Keratinocyte (primary cell): ENCODE data around the gene BCAM. TPM values are rescaled to one million over a fixed set of nuclear protein-coding genes. Genes with fewer than 3 reads are reported as not detected.

Experiments used
- DNase-seq: peaks from one replicate; pipeline ENCODE4 v3.0.0-alpha.2; 2011; ENCODE audit warnings: low read depth, missing footprints, low spot score
- FAIRE-seq: peaks from 2 replicates; lab custom pipeline; 2011; peaks lifted over from hg19 to GRCh38; lab: Jason Lieb, UNC
- H2AFZ ChIP-seq: 2 replicates; pipeline ENCODE4 v1.6.0; 2012; ENCODE audit warnings: low read length, control low read depth, inconsistent platforms; ENCODE audit not compliant: control insufficient read depth
- H3K27ac ChIP-seq: 2 replicates; pipeline ENCODE4 v1.5.1; 2011; ENCODE audit warnings: low read length; ENCODE audit not compliant: control insufficient read depth, insufficient read depth
- H3K27me3 ChIP-seq: 3 replicates; pipeline ENCODE4 v1.6.0; 2011; ENCODE audit warnings: low read length; ENCODE audit not compliant: control insufficient read depth, insufficient read depth; ENCODE audit errors: extremely low read depth
- H3K36me3 ChIP-seq, 2 experiments: 2 replicates in 1 of 2; 3 replicates in 1 of 2; pipeline ENCODE4 v1.5.1; 2011; ENCODE audit warnings: low read length in 2 of 2, mild to moderate bottlenecking in 1 of 2; ENCODE audit not compliant: control insufficient read depth in 2 of 2, insufficient read depth in 2 of 2; ENCODE audit errors: extremely low read depth in 1 of 2
- H3K4me1 ChIP-seq: 3 replicates; pipeline ENCODE4 v1.5.1; 2011; ENCODE audit warnings: low read length; ENCODE audit not compliant: control insufficient read depth, insufficient read depth; ENCODE audit errors: extremely low read depth
- H3K4me2 ChIP-seq: 3 replicates; pipeline ENCODE4 v1.6.0; 2011; ENCODE audit warnings: low read depth, low read length; ENCODE audit not compliant: control insufficient read depth, insufficient read depth; ENCODE audit errors: extremely low read depth
- H3K4me3 ChIP-seq, 3 experiments: fragments of 200-600 bp in 1 of 3; sonication (generic) in 1 of 3; 2 replicates in 2 of 3; 3 replicates in 1 of 3; pipeline ENCODE4 v1.5.1; 2011 to 2016; ENCODE audit warnings: low read length in 3 of 3, mild to moderate bottlenecking in 3 of 3, control low read depth in 2 of 3, inconsistent platforms in 1 of 3, low read depth in 1 of 3, mixed read lengths in 1 of 3, mixed run types in 1 of 3, moderate library complexity in 1 of 3; ENCODE audit not compliant: control insufficient read depth in 2 of 3, insufficient read depth in 2 of 3; ENCODE audit errors: extremely low read depth in 1 of 3
- H3K79me2 ChIP-seq: 2 replicates; pipeline ENCODE4 v1.6.0; 2012; ENCODE audit warnings: low read length; ENCODE audit not compliant: control insufficient read depth, insufficient read depth
- H3K9ac ChIP-seq: 3 replicates; pipeline ENCODE4 v1.6.0; 2011; ENCODE audit warnings: low read length; ENCODE audit not compliant: control insufficient read depth, insufficient read depth; ENCODE audit errors: extremely low read depth
- H3K9me1 ChIP-seq: 3 replicates; pipeline ENCODE4 v1.6.0; 2011; ENCODE audit warnings: low read length; ENCODE audit not compliant: control insufficient read depth, insufficient read depth; ENCODE audit errors: extremely low read depth
- H3K9me3 ChIP-seq: 2 replicates; pipeline ENCODE4 v1.5.1; 2012; ENCODE audit warnings: low read depth, low read length; ENCODE audit not compliant: control insufficient read depth
- H4K20me1 ChIP-seq: 3 replicates; pipeline ENCODE4 v1.6.0; 2011; ENCODE audit warnings: low read length; ENCODE audit not compliant: control insufficient read depth, insufficient read depth; ENCODE audit errors: extremely low read depth
- EZH2 ChIP-seq: IDR thresholded peaks from one replicate; pipeline ENCODE4 v1.6.1; 2012; ENCODE audit warnings: inconsistent platforms, mild to moderate bottlenecking, low read length, moderate library complexity
- dilution Hi-C: fragments of 300-500 bp; cut with MboI; formaldehyde crosslinking; loops from one replicate; pipeline ENCODE4 v1.7.0; 2020; ENCODE audit warnings: low sequenced_read_pairs; ENCODE audit not compliant: extremely low pct_ligation_motif_present
- polyA plus RNA-seq, 5 experiments: library from polyadenylated mRNA; depleted of rRNA in 3 of 5; stranded (reverse) in 3 of 5; stranded (forward) in 1 of 5; unstranded in 1 of 5; fragments of >200 nt; gene quantifications; 1 replicate in 1 of 5; 2 replicates in 3 of 5; 3 replicates in 1 of 5; pipeline versions ENCODE4 v1.2.1 to v1.2.3, GENCODE V29; 2011 to 2012; ENCODE audit warnings: missing spikeins in 2 of 5, low read depth in 1 of 5, low replicate concordance in 1 of 5
- TF ChIP-seq, protein P1 (sequence below), 3 experiments: IDR thresholded peaks in 1 of 3; conservative IDR thresholded peaks in 1 of 3; optimal IDR thresholded peaks in 1 of 3; 2 replicates in 2 of 3; 3 replicates in 1 of 3; pipeline versions ENCODE3 to v1.5.1; 2011; ENCODE audit warnings: low read length in 3 of 3, mild to moderate bottlenecking in 3 of 3, moderate library complexity in 2 of 3, control low read depth in 1 of 3, inconsistent platforms in 1 of 3; ENCODE audit not compliant: insufficient read depth in 2 of 3; ENCODE audit errors: extremely low read depth in 1 of 3

BCAM gene
- polyA plus RNA-seq, 1 donor (not counting 4 experiments of a cell fraction or from before 2014, with no cell fraction given), result 13.6 TPM

DNA sequence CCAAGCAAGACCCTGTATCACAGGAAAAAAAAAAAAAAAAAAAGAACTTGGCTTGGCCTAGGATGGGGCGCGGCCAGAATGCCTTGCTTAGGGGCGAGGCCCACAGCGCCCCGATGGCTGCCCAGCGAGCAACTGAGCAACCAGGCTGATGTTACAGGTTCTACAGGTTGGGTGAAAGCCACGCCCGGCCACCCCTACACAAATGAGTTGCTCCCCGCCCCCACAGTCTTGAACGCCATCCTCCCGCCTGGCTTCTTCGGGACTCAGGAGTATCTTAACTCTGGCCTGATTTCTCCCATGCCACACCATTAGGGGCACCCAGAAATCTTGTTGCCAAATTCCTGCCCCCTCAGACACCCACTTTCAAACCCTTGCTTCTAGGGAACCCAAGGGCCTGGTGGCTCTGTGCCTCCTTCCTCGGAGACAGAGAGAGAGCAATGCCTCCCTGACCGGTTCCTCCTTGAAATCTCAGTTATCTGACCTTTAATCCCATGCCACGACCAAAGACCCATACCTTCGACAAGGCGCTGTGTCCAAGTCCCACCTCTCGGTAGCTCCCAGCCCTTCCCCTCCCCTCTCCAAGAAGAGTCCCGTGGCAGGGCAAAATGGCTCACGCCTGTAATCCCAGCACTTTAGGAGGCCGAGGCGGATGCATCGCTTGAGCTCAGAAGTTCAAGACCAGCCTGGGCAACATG is 32.4 kb upstream of the BCAM start:
- Histone ChIP-seq H3K9me3 (no peaks in the 10 kb centered on the region), H4K20me1 (no peaks in the 10 kb centered on the region), H2AFZ (peak overlapping the region; percentile 11), H3K27me3 (no peaks in the 10 kb centered on the region), H3K27ac (peak overlapping the region; percentile 86), H3K4me1 (peaks cover 58% of the 10 kb centered on the region), H3K4me2 (peak overlapping the region; percentile 76), H3K9ac (peak overlapping the region; percentile 87), H3K79me2 (peaks cover 27% of the 10 kb centered on the region), H3K4me3 (peak overlapping the region in 1 of 3 experiments; percentile 39), H3K36me3 (peaks cover 4 to 14% of the 10 kb centered on the region in 2 experiments), H3K9me1 (peaks cover 4% of the 10 kb centered on the region)
- TF ChIP-seq, protein P1, sequence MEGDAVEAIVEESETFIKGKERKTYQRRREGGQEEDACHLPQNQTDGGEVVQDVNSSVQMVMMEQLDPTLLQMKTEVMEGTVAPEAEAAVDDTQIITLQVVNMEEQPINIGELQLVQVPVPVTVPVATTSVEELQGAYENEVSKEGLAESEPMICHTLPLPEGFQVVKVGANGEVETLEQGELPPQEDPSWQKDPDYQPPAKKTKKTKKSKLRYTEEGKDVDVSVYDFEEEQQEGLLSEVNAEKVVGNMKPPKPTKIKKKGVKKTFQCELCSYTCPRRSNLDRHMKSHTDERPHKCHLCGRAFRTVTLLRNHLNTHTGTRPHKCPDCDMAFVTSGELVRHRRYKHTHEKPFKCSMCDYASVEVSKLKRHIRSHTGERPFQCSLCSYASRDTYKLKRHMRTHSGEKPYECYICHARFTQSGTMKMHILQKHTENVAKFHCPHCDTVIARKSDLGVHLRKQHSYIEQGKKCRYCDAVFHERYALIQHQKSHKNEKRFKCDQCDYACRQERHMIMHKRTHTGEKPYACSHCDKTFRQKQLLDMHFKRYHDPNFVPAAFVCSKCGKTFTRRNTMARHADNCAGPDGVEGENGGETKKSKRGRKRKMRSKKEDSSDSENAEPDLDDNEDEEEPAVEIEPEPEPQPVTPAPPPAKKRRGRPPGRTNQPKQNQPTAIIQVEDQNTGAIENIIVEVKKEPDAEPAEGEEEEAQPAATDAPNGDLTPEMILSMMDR (optimal IDR thresholded peaks at IDR 0.05 in 1 of 3, IDR thresholded peaks at IDR 0.05 in 1 of 3, conservative IDR thresholded peaks at IDR 0.05 in 1 of 3; ENCODE audit: extremely low read depth in 1 of 3, insufficient read depth in 2 of 3, low read length in 3 of 3), result peak in 1 of 3 experiments; percentile 15
- TF ChIP-seq EZH2, result no peak
- dilution Hi-C loops, result no loop called here
- peak; percentile 92 for DNase-seq
- FAIRE-seq, result no peak

DNA sequence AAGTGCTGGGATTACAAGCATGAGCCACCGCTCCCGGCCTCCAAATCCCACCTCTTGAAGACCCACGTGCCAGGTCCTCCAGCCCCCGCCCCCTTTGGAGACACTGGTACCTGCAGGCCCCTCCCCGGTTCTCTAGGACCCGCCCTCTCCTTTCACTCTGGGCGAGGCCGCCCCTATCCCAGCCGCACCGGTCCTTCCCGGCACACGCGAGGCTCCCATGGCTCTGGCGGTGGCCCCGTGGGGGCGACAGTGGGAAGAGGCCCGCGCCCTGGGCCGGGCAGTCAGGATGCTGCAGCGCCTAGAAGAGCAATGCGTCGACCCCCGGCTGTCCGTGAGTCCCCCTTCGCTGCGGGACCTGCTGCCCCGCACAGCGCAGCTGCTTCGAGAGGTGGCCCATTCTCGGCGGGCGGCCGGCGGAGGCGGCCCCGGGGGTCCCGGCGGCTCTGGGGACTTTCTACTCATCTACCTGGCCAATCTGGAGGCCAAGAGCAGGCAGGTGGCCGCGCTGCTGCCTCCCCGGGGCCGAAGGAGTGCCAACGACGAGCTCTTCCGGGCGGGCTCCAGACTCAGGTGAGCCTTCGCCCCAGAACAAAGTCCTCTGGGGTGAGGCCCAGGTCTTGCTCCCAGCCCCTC is 31.1 kb upstream of the BCAM start, which contains the start of gene CBLC:
Gene CBLC, plus strand, starts transcription at position 176 of the 633 bp plus-strand sequence. Its CDS starts 42 bp downstream, at position 218.
- peak within 1 kb of the TSS; percentile 87 for H3K9ac ChIP-seq
- no peak for TF ChIP-seq EZH2
- TF ChIP-seq, protein P1 (optimal IDR thresholded peaks at IDR 0.05 in 1 of 3, IDR thresholded peaks at IDR 0.05 in 1 of 3, conservative IDR thresholded peaks at IDR 0.05 in 1 of 3; ENCODE audit: extremely low read depth in 1 of 3, insufficient read depth in 2 of 3, low read length in 3 of 3), result peak in 2 of 3 experiments; percentile 14 to 45
- H3K9me3 ChIP-seq, result no peaks in the 10 kb centered on the region
- peak within 1 kb of the TSS; percentile 90 for H3K4me2 ChIP-seq
- peaks cover 33% of the 10 kb centered on the region for H3K79me2 ChIP-seq
- peak within 1 kb of the TSS; percentile 26 for H2AFZ ChIP-seq
- dilution Hi-C loops, result no loop called here
- peaks cover 5% of the 10 kb centered on the region for H4K20me1 ChIP-seq
- no peaks in the 10 kb centered on the region for H3K27me3 ChIP-seq
- FAIRE-seq (peak; percentile 61), DNase-seq (peak; percentile 94)
- H3K36me3 ChIP-seq, result peaks cover 4 to 22% of the 10 kb centered on the region in 2 experiments
- H3K9me1 ChIP-seq, result peaks cover 4% of the 10 kb centered on the region
- peak within 1 kb of the TSS; percentile 86 for H3K27ac ChIP-seq
- H3K4me3 ChIP-seq, result peak within 1 kb of the TSS; percentile 78 to 95 (median 94)
- H3K4me1 ChIP-seq, result peaks cover 58% of the 10 kb centered on the region
